ENCODE data around the gene C19orf12. TPM values are rescaled to one million over a fixed set of nuclear protein-coding genes. Genes with fewer than 3 reads are reported as not detected.
A peak's percentile ranks its signal among the peaks of the same experiment; 100 is the strongest.

Gene C19orf12
- total and polyA plus RNA-seq, 2 of the 13 experiments (the other 11 are each of a cell fraction or from before 2014, with no cell fraction given) = 17.7 to 34.4 TPM

- 67% methylated on average over 3 of the region's 8 CpGs for WGBS (ENCODE audit: low lambda C conversion rate)
Observed at GRCh38 chr19:29676586-29676985, 38.5 kb downstream of the C19orf12 start.

GRCh38 chr19:29675650-29676186 is 39.3 kb downstream of the C19orf12 start:
- Histone ChIP-seq H3K79me2 (ENCODE audit: insufficient read depth, low read length) (no peaks in the 10 kb centered on the region), H3K4me1 (ENCODE audit: insufficient read depth, low read length) (peaks cover 39% of the 10 kb centered on the region), H3K9ac (ENCODE audit: insufficient read depth, low read depth, low read length) (no peak overlapping the region), H3K4me2 (ENCODE audit: low read depth, low read length) (no peak overlapping the region), H2AFZ (ENCODE audit: low read length) (no peak overlapping the region), H3K4me3 (replicated peaks in 1 of 3; ENCODE audit: insufficient read depth in 1 of 3, low read depth in 2 of 3, low read length in 3 of 3) (no peak overlapping the region), H4K20me1 (ENCODE audit: insufficient read depth, low read length) (0 out of 2 replicates have a peak, but pooled peaks cover 2% of the 10 kb centered on the region), H3K36me3 (replicated peaks in 1 of 2; ENCODE audit: control insufficient read depth in 1 of 2, insufficient read depth in 2 of 2, low read length in 2 of 2) (peaks cover 0 to 12% of the 10 kb centered on the region in 2 experiments; a peak in 2 of 5 replicates), H3K27ac (ENCODE audit: extremely low read length, insufficient read depth, low read length) (no peak overlapping the region), H3K9me3 (ENCODE audit: low read length) (no peaks in the 10 kb centered on the region), H3K27me3 (ENCODE audit: control insufficient read depth in 1 of 2, insufficient read depth in 2 of 2, low read length in 2 of 2) (no peaks in the 10 kb centered on the region)
- ATAC-seq = no peak
- 100% methylated on average over 2 of the region's 13 CpGs for WGBS (ENCODE audit: low lambda C conversion rate)
- no peak for DNase-seq (ENCODE audit: low spot score)
- in situ Hi-C loops (cut with HindIII; ENCODE audit: extremely low pct_ligation_motif_present, low pct_unique_long_range_greater_than_20kb) (no loop called here), intact Hi-C loops (cut with micrococcal nuclease; ENCODE audit: unreplicated experiment) (no loop called here)
- ChIA-PET POLR2A (no interaction called here), CTCF (ENCODE audit: low intra/inter-chr PET ratio, low total read pairs) (no interaction called here)
- FAIRE-seq = no peak
- no TSS peak for BruUV-seq (replicated peaks)
- TF ChIP-seq MIXL1 (CRISPR knock-in tag; IDR thresholded peaks at IDR 0.05) (no peak), GMEB1 (CRISPR knock-in tag; IDR thresholded peaks at IDR 0.05; ENCODE audit: borderline replicate concordance) (no peak), POGZ (CRISPR knock-in tag; IDR thresholded peaks at IDR 0.05) (no peak), ZNF468 (CRISPR knock-in tag; IDR thresholded peaks at IDR 0.05) (no peak), HNF4G (IDR thresholded peaks at IDR 0.05; ENCODE audit: borderline replicate concordance, low read depth, low read length) (no peak), HNF4G (CRISPR knock-in tag; IDR thresholded peaks at IDR 0.05; ENCODE audit: borderline replicate concordance, low read depth) (no peak), SP4 (CRISPR knock-in tag; IDR thresholded peaks at IDR 0.05) (no peak), RFX3 (CRISPR knock-in tag; IDR thresholded peaks at IDR 0.05) (no peak), ZNF33B (CRISPR knock-in tag; IDR thresholded peaks at IDR 0.05) (no peak), KDM6A (CRISPR knock-in tag; IDR thresholded peaks at IDR 0.05; ENCODE audit: low read depth) (no peak), BRF2 (CRISPR knock-in tag; IDR thresholded peaks at IDR 0.05) (no peak)

More at GRCh38 chr19:29676586-29676985, 38.5 kb downstream of the C19orf12 start:
- no TSS peak for BruUV-seq (replicated peaks)
- H2AFZ ChIP-seq (ENCODE audit: low read length) = no peak overlapping the region
- H3K79me2 ChIP-seq (ENCODE audit: insufficient read depth, low read length) = no peaks in the 10 kb centered on the region
- H3K9me3 ChIP-seq (ENCODE audit: low read length) = no peaks in the 10 kb centered on the region
- no peaks in the 10 kb centered on the region for H4K20me1 ChIP-seq (ENCODE audit: insufficient read depth, low read length)
- ChIA-PET CTCF (ENCODE audit: low intra/inter-chr PET ratio, low total read pairs) (no interaction called here), POLR2A (no interaction called here)
- H3K9ac ChIP-seq (ENCODE audit: insufficient read depth, low read depth, low read length) = no peak overlapping the region
- H3K4me3 ChIP-seq (replicated peaks in 1 of 3; ENCODE audit: insufficient read depth in 1 of 3, low read depth in 2 of 3, low read length in 3 of 3) = no peak overlapping the region
- FAIRE-seq (no peak), DNase-seq (ENCODE audit: low spot score) (no peak), ATAC-seq (no peak)
- H3K4me2 ChIP-seq (ENCODE audit: low read depth, low read length) = no peak overlapping the region
- H3K27ac ChIP-seq (ENCODE audit: extremely low read length, insufficient read depth, low read length) = no peak overlapping the region
- in situ Hi-C loops (cut with HindIII; ENCODE audit: extremely low pct_ligation_motif_present, low pct_unique_long_range_greater_than_20kb) (no loop called here), intact Hi-C loops (cut with micrococcal nuclease; ENCODE audit: unreplicated experiment) (no loop called here)
- no peak for TF ChIP-seq NR2F6 (IDR thresholded peaks at IDR 0.05)
- TF ChIP-seq NR2F6 (CRISPR knock-in tag; IDR thresholded peaks at IDR 0.05) = 0 out of 2 replicates have a peak, but pooled peaks have one; percentile 17
- TF ChIP-seq HIC2 (CRISPR knock-in tag; IDR thresholded peaks at IDR 0.05; ENCODE audit: low read depth) = peak; percentile 65; the same call in 1 of the 2 replicates
- TF ChIP-seq PHB2 (IDR thresholded peaks at IDR 0.05; ENCODE audit: partially characterized antibody) = no peak
- H3K4me1 ChIP-seq (ENCODE audit: insufficient read depth, low read length) = peaks cover 37% of the 10 kb centered on the region
- peaks cover 0 to 11% of the 10 kb centered on the region in 2 experiments; a peak in 2 of 5 replicates for H3K36me3 ChIP-seq (replicated peaks in 1 of 2; ENCODE audit: control insufficient read depth in 1 of 2, insufficient read depth in 2 of 2, low read length in 2 of 2)
- peaks cover 3 to 4% of the 10 kb centered on the region in 2 experiments; a peak in 3 of 5 replicates for H3K27me3 ChIP-seq (ENCODE audit: control insufficient read depth in 1 of 2, insufficient read depth in 2 of 2, low read length in 2 of 2)
